IPS-15b (cell line): Measurements from ENCODE around the gene SALL2.
A peak's percentile ranks its signal among the peaks of the same experiment; 100 is the strongest.

Experiments
- H3K27me3 ChIP-seq: one replicate; pipeline ENCODE4 v1.6.1; 2013; ENCODE audit warnings: low read length; ENCODE audit not compliant: control insufficient read depth, insufficient read depth
- H3K36me3 ChIP-seq: one replicate; pipeline ENCODE4 v1.6.1; 2013; ENCODE audit warnings: low read length; ENCODE audit not compliant: control insufficient read depth, insufficient read depth
- H3K4me1 ChIP-seq: one replicate; pipeline ENCODE4 v1.6.1; 2013; ENCODE audit warnings: mild to moderate bottlenecking, low read length; ENCODE audit not compliant: control insufficient read depth, insufficient read depth
- H3K4me3 ChIP-seq: one replicate; pipeline ENCODE4 v1.5.1; 2013; ENCODE audit warnings: low read depth, low read length
- H3K9ac ChIP-seq: one replicate; pipeline ENCODE4 v1.6.1; 2013; ENCODE audit warnings: low read depth, mild to moderate bottlenecking, low read length
- H3K9me3 ChIP-seq: one replicate; pipeline ENCODE4 v1.6.1; 2013; ENCODE audit warnings: mild to moderate bottlenecking, low read length; ENCODE audit not compliant: control insufficient read depth, insufficient read depth

Gene SALL2

GRCh38 chr14:21539189-21539940 lies 13.2 kb upstream of the SALL2 start:
- Histone ChIP-seq H3K9ac (peak overlapping the region; percentile 18), H3K9me3 (no peaks in the 10 kb centered on the region), H3K36me3 (no peaks in the 10 kb centered on the region), H3K27me3 (no peaks in the 10 kb centered on the region), H3K4me3 (peak overlapping the region; percentile 6), H3K4me1 (peaks cover 30% of the 10 kb centered on the region)

DNA sequence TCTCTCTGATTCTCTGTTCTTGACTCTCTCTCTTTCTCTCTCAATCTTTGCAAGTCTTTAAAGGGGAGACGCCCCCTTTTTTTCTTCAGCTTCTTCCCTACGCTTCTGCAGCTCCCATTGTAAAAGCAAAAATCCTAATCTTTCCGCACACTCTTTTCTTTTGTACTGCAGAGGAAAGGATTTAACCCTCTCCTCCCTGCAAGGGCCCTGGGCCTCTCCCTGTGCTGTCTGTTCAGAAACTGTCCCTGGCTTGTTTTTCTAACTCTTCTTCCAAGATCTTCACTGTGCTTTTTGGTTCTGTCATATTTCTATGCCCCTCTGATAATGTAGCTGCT lies 10.9 kb upstream of the SALL2 start:
- Histone ChIP-seq H3K36me3 (no peaks in the 10 kb centered on the region), H3K9me3 (no peaks in the 10 kb centered on the region), H3K9ac (peak overlapping the region; percentile 76), H3K27me3 (no peaks in the 10 kb centered on the region), H3K4me1 (peaks cover 36% of the 10 kb centered on the region), H3K4me3 (peak overlapping the region; percentile 94)

GRCh38 chr14:21536418-21537089 lies 10.4 kb upstream of the SALL2 start:
- Histone ChIP-seq H3K4me3 (peak overlapping the region; percentile 94), H3K36me3 (no peaks in the 10 kb centered on the region), H3K9me3 (no peaks in the 10 kb centered on the region), H3K9ac (peak overlapping the region; percentile 76), H3K27me3 (no peaks in the 10 kb centered on the region), H3K4me1 (peaks cover 36% of the 10 kb centered on the region)

DNA sequence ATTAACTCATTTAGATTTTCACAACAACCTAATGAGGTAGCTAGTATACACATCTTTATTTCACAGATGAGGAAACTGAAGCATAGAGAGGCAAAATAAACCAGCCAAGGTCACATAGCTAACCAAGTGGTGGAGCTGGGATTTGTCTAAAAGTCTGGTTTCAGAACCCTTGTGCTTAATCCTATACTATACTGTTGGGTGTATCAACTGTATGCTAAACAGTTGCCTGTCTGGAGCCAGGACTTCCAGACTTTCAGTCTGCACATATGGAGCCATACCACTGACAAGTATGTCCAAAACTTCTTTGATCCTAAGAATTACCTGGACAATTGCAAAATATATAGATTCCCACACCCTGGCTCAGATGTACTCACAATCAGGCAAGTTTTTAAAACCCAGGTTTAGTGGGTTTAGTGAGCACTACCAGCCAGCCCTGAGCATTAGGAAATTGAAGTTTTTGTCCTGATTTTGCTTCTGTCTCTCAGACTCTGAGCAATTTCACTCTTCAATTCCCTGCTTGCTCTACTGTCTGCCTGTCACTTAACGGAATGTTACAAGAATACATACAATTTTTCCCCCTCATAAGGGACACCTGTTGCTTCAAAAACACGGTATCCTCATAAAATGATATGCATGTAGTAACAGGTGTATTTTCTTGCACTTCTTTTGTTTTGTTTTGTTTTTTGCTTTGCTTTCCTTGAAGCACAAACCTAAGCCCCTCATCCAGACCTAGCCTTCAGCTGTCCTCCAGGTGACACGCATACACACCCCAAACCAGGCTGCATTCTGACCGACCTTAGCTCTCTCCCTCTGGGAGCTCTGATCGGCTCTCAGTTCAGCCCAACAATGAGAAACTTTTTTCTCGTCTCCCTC lies 9.6 kb upstream of the SALL2 start:
- Histone ChIP-seq H3K27me3 (no peaks in the 10 kb centered on the region), H3K36me3 (no peaks in the 10 kb centered on the region), H3K9ac (peak overlapping the region; percentile 76), H3K4me1 (peaks cover 39% of the 10 kb centered on the region), H3K9me3 (no peaks in the 10 kb centered on the region), H3K4me3 (peak overlapping the region; percentile 94)

- peak overlapping the region; percentile 66 for H3K9ac ChIP-seq
- no peaks in the 10 kb centered on the region for H3K9me3 ChIP-seq
- no peaks in the 10 kb centered on the region for H3K27me3 ChIP-seq
- peaks cover 41% of the 10 kb centered on the region for H3K4me1 ChIP-seq
- peak overlapping the region; percentile 94 for H3K4me3 ChIP-seq
- H3K36me3 ChIP-seq: no peaks in the 10 kb centered on the region
Observed at GRCh38 chr14:21534576-21534975, 8.4 kb upstream of the SALL2 start.

GRCh38 chr14:21533294-21533693 lies 7.1 kb upstream of the SALL2 start:
- Histone ChIP-seq H3K36me3 (no peaks in the 10 kb centered on the region), H3K9ac (no peak overlapping the region), H3K27me3 (no peaks in the 10 kb centered on the region), H3K4me1 (peaks cover 40% of the 10 kb centered on the region), H3K4me3 (no peak overlapping the region), H3K9me3 (no peaks in the 10 kb centered on the region)

DNA sequence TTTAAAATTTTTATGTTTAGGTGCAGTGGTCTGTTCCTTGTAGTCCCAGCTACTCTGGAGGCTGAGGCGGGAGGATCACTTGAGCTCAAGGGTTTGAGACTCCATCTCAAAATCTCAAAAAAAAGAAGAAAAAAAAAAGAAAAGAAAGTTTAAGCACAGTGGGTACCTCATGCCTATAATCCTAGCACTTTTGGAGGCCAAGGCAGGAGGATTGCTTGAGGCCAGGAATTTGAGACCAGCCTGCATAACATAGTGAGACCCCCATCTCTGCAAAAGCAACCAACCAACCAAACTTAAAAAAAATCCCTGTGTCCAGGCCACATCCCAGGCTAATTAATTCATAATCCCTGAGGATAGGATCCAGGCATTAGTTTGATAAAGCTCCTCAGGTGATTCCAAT lies 3.4 kb upstream of the SALL2 start:
- Histone ChIP-seq H3K9me3 (no peaks in the 10 kb centered on the region), H3K27me3 (no peaks in the 10 kb centered on the region), H3K9ac (no peak overlapping the region), H3K36me3 (peaks cover 8% of the 10 kb centered on the region), H3K4me1 (peaks cover 46% of the 10 kb centered on the region), H3K4me3 (no peak overlapping the region)

GRCh38 chr14:21528381-21529348 lies 2.5 kb upstream of the SALL2 start:
- H3K36me3 ChIP-seq: peaks cover 17% of the 10 kb centered on the region
- H3K4me1 ChIP-seq: peaks cover 47% of the 10 kb centered on the region
- no peaks in the 10 kb centered on the region for H3K27me3 ChIP-seq
- no peaks in the 10 kb centered on the region for H3K9me3 ChIP-seq
- peak overlapping the region; percentile 3 for H3K9ac ChIP-seq
- H3K4me3 ChIP-seq: no peak overlapping the region

GRCh38 chr14:21527318-21527679 lies 1.2 kb upstream of the SALL2 start:
- H3K4me1 ChIP-seq: peaks cover 40% of the 10 kb centered on the region
- H3K9ac ChIP-seq: peak overlapping the region; percentile 0
- peaks cover 31% of the 10 kb centered on the region for H3K36me3 ChIP-seq
- no peaks in the 10 kb centered on the region for H3K9me3 ChIP-seq
- H3K27me3 ChIP-seq: no peaks in the 10 kb centered on the region
- H3K4me3 ChIP-seq: peak overlapping the region; percentile 82

DNA sequence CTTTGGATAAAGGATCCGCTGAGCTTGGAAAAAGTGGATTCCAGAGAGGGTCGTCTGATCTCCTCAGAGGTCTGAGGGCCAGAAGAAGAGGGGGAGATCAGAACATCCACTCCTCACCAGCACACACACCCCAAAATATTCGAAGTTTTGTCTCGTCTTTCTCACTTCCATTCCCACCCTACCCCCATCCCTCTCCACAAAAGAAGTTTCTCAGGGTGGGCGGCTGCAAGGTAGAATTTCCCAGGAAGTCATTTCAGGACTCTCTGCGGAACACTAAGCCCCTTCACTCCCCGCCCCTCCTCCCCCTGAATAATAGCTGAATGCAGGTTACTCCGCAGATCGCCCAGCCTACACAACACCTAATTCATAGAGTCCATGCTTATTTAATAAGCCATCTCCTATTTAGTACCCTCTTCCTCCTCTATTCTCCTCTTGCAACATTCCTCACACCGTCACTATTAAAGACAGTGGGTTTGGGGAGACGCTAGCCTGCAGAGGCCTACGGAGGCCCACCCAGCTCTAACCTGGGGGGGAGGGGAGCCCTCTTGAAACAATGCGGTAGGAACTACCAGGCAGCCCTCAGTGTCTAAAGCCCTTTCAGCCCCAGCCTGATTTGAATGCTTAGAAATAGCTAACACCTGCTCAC lies 649 bp upstream of the SALL2 start:
- Histone ChIP-seq H3K36me3 (peaks cover 36% of the 10 kb centered on the region), H3K27me3 (no peaks in the 10 kb centered on the region), H3K9ac (peak overlapping the region; percentile 61), H3K9me3 (no peaks in the 10 kb centered on the region), H3K4me1 (peaks cover 42% of the 10 kb centered on the region), H3K4me3 (peak overlapping the region; percentile 82)
